Gastroesophageal sphincter (tissue), 4 donors: ENCODE data around the gene TMEM150B. TPM values are rescaled to one million over a fixed set of nuclear protein-coding genes. Genes with fewer than 3 reads are reported as not detected.

Source experiments
- ATAC-seq: fragments of 150-250 bp; one replicate; pipeline ENCODE4 v1.9.1; 2016; ENCODE audit warnings: mild to moderate bottlenecking, moderate library complexity
- H3K27ac ChIP-seq, 4 donors: fragments of 200-600 bp; sonication (generic) in 3 of 4; 1 replicate in 3 of 4; 2 replicates in 1 of 4; pipeline ENCODE4 v1.5.1; 2016 to 2019
- H3K27me3 ChIP-seq: fragments of 200-600 bp; sonication (generic); one replicate; pipeline ENCODE4 v1.5.1; 2019
- H3K36me3 ChIP-seq, 2 donors: fragments of 200-600 bp; sonication (generic); one replicate each; pipeline ENCODE4 v1.5.1; 2019; ENCODE audit warnings: control low read depth in 1 of 2
- H3K4me1 ChIP-seq, 3 donors: fragments of 200-600 bp; sonication (generic); 1 replicate in 2 of 3; 2 replicates in 1 of 3; pipeline ENCODE4 v1.5.1; 2016 to 2019; ENCODE audit warnings: control low read depth in 2 of 3
- H3K4me3 ChIP-seq, 2 donors: fragments of 200-600 bp; sonication (generic); one replicate each; pipeline ENCODE4 v1.5.1; 2019; ENCODE audit warnings: mild to moderate bottlenecking in 1 of 2, moderate library complexity in 1 of 2
- H3K9me3 ChIP-seq, 3 donors: fragments of 200-600 bp; sonication (generic); one replicate each; pipeline ENCODE4 v1.5.1; 2017 to 2019; ENCODE audit warnings: control low read depth in 2 of 3
- CTCF ChIP-seq, 4 experiments: fragments of 200-600 bp in 2 of 4; fragments of 450-650 bp in 2 of 4; sonication (generic) in 1 of 4; IDR thresholded peaks; one replicate each; pipeline ENCODE4 v1.5.1; 2017 to 2019; ENCODE audit warnings: antibody characterized with exemption in 4 of 4, mild to moderate bottlenecking in 2 of 4, moderate library complexity in 2 of 4
- EP300 ChIP-seq: sonication (generic); formaldehyde crosslinking; IDR thresholded peaks from one replicate; pipeline ENCODE4 v1.6.1; 2017; ENCODE audit warnings: antibody characterized with exemption, mild to moderate bottlenecking
- POLR2A ChIP-seq, 2 donors: fragments of 450-650 bp; IDR thresholded peaks; one replicate each; pipeline ENCODE4 v1.6.1; 2017; ENCODE audit warnings: antibody characterized with exemption in 2 of 2, mild to moderate bottlenecking in 2 of 2, moderate library complexity in 1 of 2
- POLR2AphosphoS5 ChIP-seq: sonication (generic); formaldehyde crosslinking; IDR thresholded peaks from one replicate; pipeline ENCODE4 v1.6.1; 2017; ENCODE audit warnings: antibody characterized with exemption
- WGBS, 2 donors: methylation state at CpG; one replicate each; pipeline ENCODE4 v1.1.5; 2018; ENCODE audit warnings: low coverage in 1 of 2; 5-methylcytosine and 5-hydroxymethylcytosine counted together
- total RNA-seq, 4 donors: library from RNA; depleted of rRNA; stranded (reverse); fragments of >200 nt; gene quantifications; one replicate each; pipeline ENCODE4 v1.1.0, GENCODE V29; 2016

TMEM150B gene
- total RNA-seq, 4 donors from 2014 or later = 2.2 to 12.4 (median 3.3) TPM; not detected in 1

DNA sequence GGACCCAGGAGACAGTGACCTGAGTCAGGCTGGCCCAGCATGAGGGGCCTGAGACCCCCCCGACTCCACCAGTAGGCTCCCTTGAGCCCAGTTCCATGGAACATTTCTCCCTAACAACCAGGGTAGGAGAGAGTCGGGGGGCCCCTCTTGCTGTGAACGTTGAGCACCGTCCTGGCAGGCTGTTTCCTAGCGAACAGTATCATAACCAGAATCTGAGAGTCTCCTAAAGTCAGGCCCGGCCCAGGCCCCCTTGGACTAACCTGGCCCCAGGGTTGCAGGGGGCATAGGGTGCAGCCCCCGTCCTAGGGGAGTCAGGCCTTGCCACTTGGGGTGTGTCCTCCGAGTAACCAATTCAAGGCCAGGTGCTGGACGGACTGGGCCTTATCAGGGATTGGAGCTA, 13.7 kb downstream of the TMEM150B start:
- Histone ChIP-seq H3K27me3 (peaks cover 11% of the 10 kb centered on the region), H3K4me1 (no peaks in the 10 kb centered on the region), H3K36me3 (peaks cover 0 to 43% of the 10 kb centered on the region in 2 donors), H3K9me3 (no peaks in the 10 kb centered on the region), H3K27ac (no peak overlapping the region), H3K4me3 (no peak overlapping the region)
- TF ChIP-seq CTCF (IDR thresholded peaks at IDR 0.05) (no peak), POLR2AphosphoS5 (no peak), EP300 (no peak)
- ATAC-seq = no peak
- no CpG with 5 or more reads among the region's 9 CpGs for WGBS, 2 donors

DNA sequence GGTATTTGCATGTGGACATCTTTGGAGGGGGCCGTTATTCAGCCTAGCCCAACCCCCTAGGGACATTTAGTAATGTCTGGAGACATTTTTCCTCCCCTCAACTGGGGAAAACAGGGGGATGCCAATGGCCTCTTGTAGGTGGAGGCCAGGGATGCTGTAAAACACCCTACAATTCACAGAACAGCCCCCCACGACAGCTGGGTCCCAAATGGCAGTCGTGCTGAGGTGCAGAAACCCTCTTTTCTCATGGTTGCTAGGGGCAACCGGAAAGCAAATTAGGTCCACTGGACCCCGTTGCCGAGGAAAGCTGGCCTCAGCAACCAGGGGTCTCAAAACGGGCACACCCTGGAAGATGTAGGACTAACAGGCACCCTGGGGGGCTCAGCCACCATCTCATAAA, 14.6 kb downstream of the TMEM150B start:
- WGBS, 2 donors = 73 to 90% methylated on average over 2 of the region's 7 CpGs
- no peak overlapping the region for H3K27ac ChIP-seq
- peaks cover 11% of the 10 kb centered on the region for H3K27me3 ChIP-seq

DNA sequence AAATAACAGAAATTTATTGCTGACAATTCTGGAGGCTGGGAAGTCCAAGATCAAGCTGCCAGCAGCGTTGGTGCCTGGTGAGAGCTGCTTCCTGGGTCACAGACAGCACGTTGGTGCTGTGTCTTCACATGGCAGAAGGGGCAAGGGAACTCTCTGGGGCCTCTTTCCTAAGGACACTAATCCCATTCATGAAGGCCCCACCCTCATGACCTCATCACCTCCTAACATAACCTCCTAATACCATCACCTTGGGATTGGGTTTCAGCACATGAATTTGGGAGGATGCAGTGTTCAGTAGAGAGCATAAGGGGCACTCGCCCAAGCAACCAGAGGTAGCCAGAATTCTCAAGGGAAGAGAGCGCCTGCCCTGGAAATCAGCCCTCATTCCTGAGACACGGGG, 15.7 kb downstream of the TMEM150B start:
- no peak for TF ChIP-seq POLR2A (IDR thresholded peaks at IDR 0.05)
- TF ChIP-seq POLR2AphosphoS5 = no peak
- no peak for TF ChIP-seq CTCF (IDR thresholded peaks at IDR 0.05)
- no peak for TF ChIP-seq EP300
- Histone ChIP-seq H3K9me3 (no peaks in the 10 kb centered on the region), H3K27ac (no peak overlapping the region), H3K4me3 (no peak overlapping the region), H3K27me3 (peaks cover 6% of the 10 kb centered on the region), H3K36me3 (peaks cover 0 to 61% of the 10 kb centered on the region in 2 donors), H3K4me1 (no peaks in the 10 kb centered on the region)
- ATAC-seq = no peak
- WGBS, 2 donors = 97% methylated on average over 5 of the region's 5 CpGs; no CpG with 5 or more reads in 1 of the 2 donors

More for the DNA sequence above, 14.6 kb downstream of the TMEM150B start:
- no peak for ATAC-seq
- H3K36me3 ChIP-seq = peaks cover 0 to 52% of the 10 kb centered on the region in 2 donors
- H3K4me3 ChIP-seq = no peak overlapping the region
- no peaks in the 10 kb centered on the region for H3K4me1 ChIP-seq
- TF ChIP-seq EP300 (no peak), CTCF (IDR thresholded peaks at IDR 0.05) (no peak), POLR2AphosphoS5 (no peak), POLR2A (IDR thresholded peaks at IDR 0.05) (no peak)
- no peaks in the 10 kb centered on the region for H3K9me3 ChIP-seq

GRCh38 chr19:55308281-55308680, 16.9 kb downstream of the TMEM150B start:
- ATAC-seq = no peak
- Histone ChIP-seq H3K36me3 (peaks cover 0 to 73% of the 10 kb centered on the region in 2 donors), H3K27me3 (no peaks in the 10 kb centered on the region), H3K4me1 (no peaks in the 10 kb centered on the region), H3K9me3 (no peaks in the 10 kb centered on the region), H3K27ac (no peak overlapping the region), H3K4me3 (no peak overlapping the region)
- 90% methylated on average over 8 of the region's 11 CpGs; no CpG with 5 or more reads in 1 of the 2 donors for WGBS, 2 donors
- TF ChIP-seq POLR2A (IDR thresholded peaks at IDR 0.05) = no peak
- no peak for TF ChIP-seq EP300
- no peak for TF ChIP-seq CTCF (IDR thresholded peaks at IDR 0.05)
- no peak for TF ChIP-seq POLR2AphosphoS5

DNA sequence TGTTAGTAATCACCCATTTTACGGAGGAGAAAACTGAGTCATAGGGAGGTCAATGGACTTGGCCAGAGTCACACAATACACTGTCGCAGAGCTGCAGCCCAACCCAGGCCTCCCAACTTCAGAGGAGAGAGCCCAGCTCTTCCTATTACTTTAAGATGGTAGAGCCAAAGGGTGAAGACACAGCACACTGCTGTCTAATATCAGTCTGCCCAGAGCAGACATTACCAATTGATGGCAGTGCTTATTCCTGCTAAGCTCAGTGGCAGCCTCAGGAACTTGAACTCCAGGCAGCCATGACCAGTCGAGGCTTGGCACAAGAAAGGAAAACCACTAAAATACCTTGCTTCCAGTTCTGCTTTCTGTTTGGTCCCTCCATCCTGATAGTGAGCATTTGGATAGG, 18.4 kb downstream of the TMEM150B start:
- WGBS, 2 donors = 58 to 63% methylated on average over 2 of the region's 3 CpGs
- H3K27me3 ChIP-seq = no peaks in the 10 kb centered on the region
- H3K36me3 ChIP-seq = peaks cover 0 to 82% of the 10 kb centered on the region in 2 donors
- peaks cover 0 to 5% (median 0%) of the 10 kb centered on the region in 3 donors for H3K4me1 ChIP-seq
- no peak for TF ChIP-seq CTCF (IDR thresholded peaks at IDR 0.05)
- TF ChIP-seq EP300 = no peak
- TF ChIP-seq POLR2A (IDR thresholded peaks at IDR 0.05) = no peak
- no peak for TF ChIP-seq POLR2AphosphoS5
- no peak overlapping the region for H3K4me3 ChIP-seq
- no peak overlapping the region for H3K27ac ChIP-seq
- ATAC-seq = no peak
- H3K9me3 ChIP-seq = no peaks in the 10 kb centered on the region
